Keratinocyte (primary cell): ENCODE measurements around the gene OLFML2B. TPM values are rescaled to one million over a fixed set of nuclear protein-coding genes. Genes with fewer than 3 reads are reported as not detected.

Source experiments
- DNase-seq: peaks from one replicate; pipeline ENCODE4 v3.0.0-alpha.2; 2011; ENCODE audit warnings: low read depth, missing footprints, low spot score
- FAIRE-seq: peaks from 2 replicates; lab custom pipeline; 2011; peaks lifted over from hg19 to GRCh38; lab: Jason Lieb, UNC
- H2AFZ ChIP-seq: 2 replicates; pipeline ENCODE4 v1.6.0; 2012; ENCODE audit warnings: low read length, control low read depth, inconsistent platforms; ENCODE audit not compliant: control insufficient read depth
- H3K27ac ChIP-seq: 2 replicates; pipeline ENCODE4 v1.5.1; 2011; ENCODE audit warnings: low read length; ENCODE audit not compliant: control insufficient read depth, insufficient read depth
- H3K27me3 ChIP-seq: 3 replicates; pipeline ENCODE4 v1.6.0; 2011; ENCODE audit warnings: low read length; ENCODE audit not compliant: control insufficient read depth, insufficient read depth; ENCODE audit errors: extremely low read depth
- H3K36me3 ChIP-seq, 2 experiments: 2 replicates in 1 of 2; 3 replicates in 1 of 2; pipeline ENCODE4 v1.5.1; 2011; ENCODE audit warnings: low read length in 2 of 2, mild to moderate bottlenecking in 1 of 2; ENCODE audit not compliant: control insufficient read depth in 2 of 2, insufficient read depth in 2 of 2; ENCODE audit errors: extremely low read depth in 1 of 2
- H3K4me1 ChIP-seq: 3 replicates; pipeline ENCODE4 v1.5.1; 2011; ENCODE audit warnings: low read length; ENCODE audit not compliant: control insufficient read depth, insufficient read depth; ENCODE audit errors: extremely low read depth
- H3K4me2 ChIP-seq: 3 replicates; pipeline ENCODE4 v1.6.0; 2011; ENCODE audit warnings: low read depth, low read length; ENCODE audit not compliant: control insufficient read depth, insufficient read depth; ENCODE audit errors: extremely low read depth
- H3K4me3 ChIP-seq, 3 experiments: fragments of 200-600 bp in 1 of 3; sonication (generic) in 1 of 3; 2 replicates in 2 of 3; 3 replicates in 1 of 3; pipeline ENCODE4 v1.5.1; 2011 to 2016; ENCODE audit warnings: low read length in 3 of 3, mild to moderate bottlenecking in 3 of 3, control low read depth in 2 of 3, inconsistent platforms in 1 of 3, low read depth in 1 of 3, mixed read lengths in 1 of 3, mixed run types in 1 of 3, moderate library complexity in 1 of 3; ENCODE audit not compliant: control insufficient read depth in 2 of 3, insufficient read depth in 2 of 3; ENCODE audit errors: extremely low read depth in 1 of 3
- H3K79me2 ChIP-seq: 2 replicates; pipeline ENCODE4 v1.6.0; 2012; ENCODE audit warnings: low read length; ENCODE audit not compliant: control insufficient read depth, insufficient read depth
- H3K9ac ChIP-seq: 3 replicates; pipeline ENCODE4 v1.6.0; 2011; ENCODE audit warnings: low read length; ENCODE audit not compliant: control insufficient read depth, insufficient read depth; ENCODE audit errors: extremely low read depth
- H3K9me1 ChIP-seq: 3 replicates; pipeline ENCODE4 v1.6.0; 2011; ENCODE audit warnings: low read length; ENCODE audit not compliant: control insufficient read depth, insufficient read depth; ENCODE audit errors: extremely low read depth
- H3K9me3 ChIP-seq: 2 replicates; pipeline ENCODE4 v1.5.1; 2012; ENCODE audit warnings: low read depth, low read length; ENCODE audit not compliant: control insufficient read depth
- H4K20me1 ChIP-seq: 3 replicates; pipeline ENCODE4 v1.6.0; 2011; ENCODE audit warnings: low read length; ENCODE audit not compliant: control insufficient read depth, insufficient read depth; ENCODE audit errors: extremely low read depth
- EZH2 ChIP-seq: IDR thresholded peaks from one replicate; pipeline ENCODE4 v1.6.1; 2012; ENCODE audit warnings: inconsistent platforms, mild to moderate bottlenecking, low read length, moderate library complexity
- dilution Hi-C: fragments of 300-500 bp; cut with MboI; formaldehyde crosslinking; loops from one replicate; pipeline ENCODE4 v1.7.0; 2020; ENCODE audit warnings: low sequenced_read_pairs; ENCODE audit not compliant: extremely low pct_ligation_motif_present
- polyA plus RNA-seq, 5 experiments: library from polyadenylated mRNA; depleted of rRNA in 3 of 5; stranded (reverse) in 3 of 5; stranded (forward) in 1 of 5; unstranded in 1 of 5; fragments of >200 nt; gene quantifications; 1 replicate in 1 of 5; 2 replicates in 3 of 5; 3 replicates in 1 of 5; pipeline versions ENCODE4 v1.2.1 to v1.2.3, GENCODE V29; 2011 to 2012; ENCODE audit warnings: missing spikeins in 2 of 5, low read depth in 1 of 5, low replicate concordance in 1 of 5
- TF ChIP-seq, protein P1 (sequence below), 3 experiments: IDR thresholded peaks in 1 of 3; conservative IDR thresholded peaks in 1 of 3; optimal IDR thresholded peaks in 1 of 3; 2 replicates in 2 of 3; 3 replicates in 1 of 3; pipeline versions ENCODE3 to v1.5.1; 2011; ENCODE audit warnings: low read length in 3 of 3, mild to moderate bottlenecking in 3 of 3, moderate library complexity in 2 of 3, control low read depth in 1 of 3, inconsistent platforms in 1 of 3; ENCODE audit not compliant: insufficient read depth in 2 of 3; ENCODE audit errors: extremely low read depth in 1 of 3

OLFML2B gene
- polyA plus RNA-seq, 1 donor (not counting 4 experiments of a cell fraction or from before 2014, with no cell fraction given), result not detected

DNA sequence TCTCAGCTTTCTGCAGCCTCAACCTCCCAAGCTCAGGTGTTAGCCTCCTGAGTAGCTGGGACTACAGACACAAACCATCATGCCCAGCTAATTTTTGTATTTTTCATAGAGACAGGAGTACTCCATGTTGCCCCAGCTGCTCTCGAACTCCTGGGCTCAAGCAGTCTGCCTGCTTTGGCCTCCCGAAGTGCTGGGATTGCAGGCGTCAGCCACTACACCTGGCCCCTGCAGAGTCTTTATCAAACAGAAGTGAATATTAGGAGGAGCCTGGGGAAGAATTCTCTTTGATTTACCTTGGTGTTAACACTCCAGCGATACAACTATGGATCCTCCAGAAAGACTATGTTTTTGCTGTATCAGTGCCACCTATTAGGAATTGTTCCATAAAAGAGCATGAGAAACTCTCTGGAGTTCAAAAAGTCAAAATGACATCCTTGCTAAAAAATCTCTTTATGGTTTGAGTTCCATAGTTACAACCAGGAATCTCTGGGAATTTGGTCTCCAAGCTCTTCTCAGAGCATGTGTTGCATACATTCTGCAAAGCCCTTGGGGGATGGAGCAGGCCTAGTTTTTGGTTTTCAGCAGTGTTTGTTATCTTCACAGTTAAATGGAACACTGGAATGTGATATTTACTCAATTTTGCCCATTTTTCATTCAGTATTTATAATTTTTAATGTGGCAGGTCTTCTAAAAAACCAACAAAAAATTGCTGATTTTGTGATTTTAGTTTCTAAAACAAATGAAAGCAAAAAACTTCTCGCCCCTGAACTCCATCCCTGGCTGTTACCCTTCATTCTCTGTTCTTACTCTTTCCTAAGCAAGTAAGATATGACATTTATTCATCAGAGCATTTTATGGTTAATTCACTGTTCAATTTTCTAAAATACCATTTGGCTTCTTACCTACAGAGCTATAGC lies 77.3 kb downstream of the OLFML2B start:
- Histone ChIP-seq H3K9me1 (no peaks in the 10 kb centered on the region), H3K36me3 (peaks cover 0 to 3% of the 10 kb centered on the region in 2 experiments), H3K4me1 (no peaks in the 10 kb centered on the region), H3K9me3 (no peaks in the 10 kb centered on the region), H3K27ac (no peak overlapping the region), H3K79me2 (no peaks in the 10 kb centered on the region), H3K9ac (no peak overlapping the region), H3K27me3 (no peaks in the 10 kb centered on the region), H2AFZ (no peak overlapping the region), H3K4me2 (no peak overlapping the region), H4K20me1 (no peaks in the 10 kb centered on the region), H3K4me3 (no peak overlapping the region)
- dilution Hi-C loops, result no loop called here
- DNase-seq (no peak), FAIRE-seq (no peak)
- no peak for TF ChIP-seq EZH2
- TF ChIP-seq, protein P1, sequence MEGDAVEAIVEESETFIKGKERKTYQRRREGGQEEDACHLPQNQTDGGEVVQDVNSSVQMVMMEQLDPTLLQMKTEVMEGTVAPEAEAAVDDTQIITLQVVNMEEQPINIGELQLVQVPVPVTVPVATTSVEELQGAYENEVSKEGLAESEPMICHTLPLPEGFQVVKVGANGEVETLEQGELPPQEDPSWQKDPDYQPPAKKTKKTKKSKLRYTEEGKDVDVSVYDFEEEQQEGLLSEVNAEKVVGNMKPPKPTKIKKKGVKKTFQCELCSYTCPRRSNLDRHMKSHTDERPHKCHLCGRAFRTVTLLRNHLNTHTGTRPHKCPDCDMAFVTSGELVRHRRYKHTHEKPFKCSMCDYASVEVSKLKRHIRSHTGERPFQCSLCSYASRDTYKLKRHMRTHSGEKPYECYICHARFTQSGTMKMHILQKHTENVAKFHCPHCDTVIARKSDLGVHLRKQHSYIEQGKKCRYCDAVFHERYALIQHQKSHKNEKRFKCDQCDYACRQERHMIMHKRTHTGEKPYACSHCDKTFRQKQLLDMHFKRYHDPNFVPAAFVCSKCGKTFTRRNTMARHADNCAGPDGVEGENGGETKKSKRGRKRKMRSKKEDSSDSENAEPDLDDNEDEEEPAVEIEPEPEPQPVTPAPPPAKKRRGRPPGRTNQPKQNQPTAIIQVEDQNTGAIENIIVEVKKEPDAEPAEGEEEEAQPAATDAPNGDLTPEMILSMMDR (optimal IDR thresholded peaks at IDR 0.05 in 1 of 3, IDR thresholded peaks at IDR 0.05 in 1 of 3, conservative IDR thresholded peaks at IDR 0.05 in 1 of 3; ENCODE audit: extremely low read depth in 1 of 3, insufficient read depth in 2 of 3, low read length in 3 of 3), result no peak

DNA sequence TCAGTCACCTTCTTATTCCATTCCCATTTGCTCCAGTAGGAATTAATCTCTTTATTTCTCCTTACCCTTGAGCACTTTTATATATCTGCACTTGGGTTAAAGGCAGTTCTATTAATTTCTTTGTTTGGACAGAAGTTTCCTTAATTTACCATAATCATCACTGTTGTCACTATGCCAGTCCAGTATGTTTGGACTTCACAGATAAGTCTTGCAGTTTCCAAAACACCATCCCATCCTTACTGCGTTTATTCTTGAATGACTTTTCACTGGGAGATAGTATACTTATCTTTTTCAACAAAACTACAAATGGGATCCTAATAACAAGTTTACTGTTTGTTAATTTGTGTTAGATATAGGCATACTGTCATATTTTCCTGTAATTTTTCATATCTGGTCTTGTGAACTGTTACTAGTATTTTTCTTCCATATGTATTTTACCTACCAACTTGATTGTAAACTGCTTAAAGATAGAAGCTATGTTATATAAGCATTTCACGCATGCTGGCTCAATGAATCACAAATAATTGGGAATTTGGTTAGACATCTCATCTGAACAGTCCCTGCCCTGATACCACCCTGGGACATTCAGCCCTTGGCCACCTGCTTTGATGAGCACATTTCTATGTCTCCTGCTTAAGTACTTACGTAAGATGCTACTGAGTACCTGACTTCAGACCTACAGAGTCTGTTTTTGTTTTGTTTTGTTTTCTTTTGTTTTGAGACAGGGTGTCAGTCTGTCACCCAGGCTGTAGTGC lies 78.2 kb downstream of the OLFML2B start:
- Histone ChIP-seq H3K9me3 (no peaks in the 10 kb centered on the region), H3K36me3 (peaks cover 0 to 3% of the 10 kb centered on the region in 2 experiments), H2AFZ (no peak overlapping the region), H3K27me3 (no peaks in the 10 kb centered on the region), H3K27ac (no peak overlapping the region), H3K9me1 (no peaks in the 10 kb centered on the region), H3K4me2 (no peak overlapping the region), H3K79me2 (no peaks in the 10 kb centered on the region), H3K4me3 (no peak overlapping the region), H4K20me1 (no peaks in the 10 kb centered on the region), H3K9ac (no peak overlapping the region), H3K4me1 (no peaks in the 10 kb centered on the region)
- dilution Hi-C loops, result no loop called here
- DNase-seq (no peak), FAIRE-seq (no peak)
- TF ChIP-seq, protein P1 (optimal IDR thresholded peaks at IDR 0.05 in 1 of 3, IDR thresholded peaks at IDR 0.05 in 1 of 3, conservative IDR thresholded peaks at IDR 0.05 in 1 of 3; ENCODE audit: extremely low read depth in 1 of 3, insufficient read depth in 2 of 3, low read length in 3 of 3), result no peak
